HepG2 (cell line): ENCODE results near the gene RAE1. TPM values are rescaled to one million over a fixed set of nuclear protein-coding genes. Genes with fewer than 3 reads are reported as not detected.
A peak's percentile ranks its signal among the peaks of the same experiment; 100 is the strongest.

Experiments
- BCLAF1 ChIP-seq: fragments of 450-650 bp; IDR thresholded peaks from 2 replicates; pipeline ENCODE4 v1.6.1; 2017; ENCODE audit warnings: mild to moderate bottlenecking
- BRD4 ChIP-seq: sonication (generic); formaldehyde crosslinking; IDR thresholded peaks from 2 replicates; pipeline ENCODE4 v1.4.0; 2020; ENCODE audit warnings: missing genetic modification reagents
- CAMTA2 ChIP-seq: sonication (generic); formaldehyde crosslinking; IDR thresholded peaks from 2 replicates; pipeline ENCODE4 v1.4.0; 2020; ENCODE audit warnings: mild to moderate bottlenecking, missing genetic modification reagents, borderline replicate concordance
- E2F1 ChIP-seq: sonication (generic); formaldehyde crosslinking; IDR thresholded peaks from 2 replicates; pipeline ENCODE4 v1.5.0; 2020; ENCODE audit warnings: missing genetic modification reagents
- ETS1 ChIP-seq: sonication (generic); formaldehyde crosslinking; IDR thresholded peaks from 2 replicates; pipeline ENCODE4 v1.4.0; 2020; ENCODE audit warnings: missing genetic modification reagents
- FLYWCH1 ChIP-seq: sonication (generic); formaldehyde crosslinking; IDR thresholded peaks from 2 replicates; pipeline ENCODE4 v1.8.1; 2023; ENCODE audit warnings: mild to moderate bottlenecking, missing genetic modification reagents
- KLF12 ChIP-seq: sonication (generic); formaldehyde crosslinking; IDR thresholded peaks from 2 replicates; pipeline ENCODE4 v1.4.0; 2020; ENCODE audit warnings: missing genetic modification reagents, borderline replicate concordance
- KMT2A ChIP-seq: sonication (generic); formaldehyde crosslinking; IDR thresholded peaks from 2 replicates; pipeline ENCODE4 v1.4.0; 2020; ENCODE audit warnings: missing genetic modification reagents
- MYC ChIP-seq: sonication (generic); formaldehyde crosslinking; IDR thresholded peaks from 2 replicates; pipeline ENCODE4 v1.9.0; 2021; ENCODE audit warnings: missing genetic modification reagents, borderline replicate concordance
- PLRG1 ChIP-seq: fragments of 450-650 bp; conservative IDR thresholded peaks from 2 replicates; pipeline ENCODE4 v1.6.1; 2016
- RBAK ChIP-seq: sonication (generic); formaldehyde crosslinking; IDR thresholded peaks from 2 replicates; pipeline ENCODE4 v1.5.1; 2020; ENCODE audit warnings: mild to moderate bottlenecking, missing genetic modification reagents
- RBM22 ChIP-seq: fragments of 200-400 bp; formaldehyde crosslinking; optimal IDR thresholded peaks from 2 replicates; pipeline ENCODE3; 2017; ENCODE audit warnings: mild to moderate bottlenecking, low read length, moderate library complexity
- SRSF1 ChIP-seq: fragments of 200-400 bp; formaldehyde crosslinking; optimal IDR thresholded peaks from 2 replicates; pipeline ENCODE3; 2017; ENCODE audit warnings: mild to moderate bottlenecking, low read depth, low read length, moderate library complexity
- THYN1 ChIP-seq: sonication (generic); formaldehyde crosslinking; IDR thresholded peaks from 2 replicates; pipeline ENCODE4 v1.8.1; 2023; ENCODE audit warnings: low read depth, mild to moderate bottlenecking, moderate library complexity, missing genetic modification reagents, borderline replicate concordance
- ZBTB3 ChIP-seq: sonication (generic); formaldehyde crosslinking; IDR thresholded peaks from 2 replicates; pipeline ENCODE4 v1.4.0; 2020; ENCODE audit warnings: low read depth, mild to moderate bottlenecking, moderate library complexity, missing genetic modification reagents, borderline replicate concordance
- ZBTB42 ChIP-seq: sonication (generic); formaldehyde crosslinking; IDR thresholded peaks from 2 replicates; pipeline ENCODE4 v1.5.0; 2020; ENCODE audit warnings: mild to moderate bottlenecking, missing genetic modification reagents
- ZNF335 ChIP-seq: sonication (generic); formaldehyde crosslinking; IDR thresholded peaks from 2 replicates; pipeline ENCODE4 v1.4.0; 2020; ENCODE audit warnings: missing genetic modification reagents
- ZNF609 ChIP-seq: sonication (generic); formaldehyde crosslinking; IDR thresholded peaks from 2 replicates; pipeline ENCODE4 v1.4.0; 2020; ENCODE audit warnings: mild to moderate bottlenecking, missing genetic modification reagents, borderline replicate concordance
- ZNF7 ChIP-seq: IDR thresholded peaks from 2 replicates; pipeline ENCODE4 v1.6.1; 2016; ENCODE audit warnings: missing biosample characterization, missing genetic modification reagents
- ZSCAN22 ChIP-seq: sonication (generic); formaldehyde crosslinking; IDR thresholded peaks from 2 replicates; pipeline ENCODE4 v1.4.0; 2020; ENCODE audit warnings: mild to moderate bottlenecking, missing genetic modification reagents
- polyA plus RNA-seq, 8 experiments: library from polyadenylated mRNA; depleted of rRNA in 3 of 8; stranded (reverse) in 7 of 8; unstranded in 1 of 8; fragments of >200 nt; fragmentation: Illumina TruSeq in 4 of 8; extraction: Trizol in 4 of 8; gene quantifications; 2 replicates each; pipeline versions ENCODE4 v1.2.1 to v1.2.3, GENCODE V29; 2011 to 2016; ENCODE audit warnings: low read depth in 4 of 8, missing spikeins in 1 of 8, mixed read lengths in 1 of 8; ENCODE audit not compliant: insufficient read depth in 1 of 8
- total RNA-seq, 5 experiments: library from RNA; depleted of rRNA; stranded (reverse); fragments of >200 nt; fragmentation: Illumina TruSeq; extraction: Trizol; gene quantifications; 2 replicates each; pipeline ENCODE4 v1.2.3, GENCODE V29; 2016; ENCODE audit warnings: low read depth in 1 of 5

Gene RAE1
- total and polyA plus RNA-seq, 2 of the 13 experiments (the other 11 are each of a cell fraction or from before 2014, with no cell fraction given), result 36.1 to 72.9 TPM

- peak; percentile 61; the same call in 1 of the 2 replicates for TF ChIP-seq ZNF609
- peak; percentile 82; the same call in 1 of the 2 replicates for TF ChIP-seq MYC (CRISPR knock-in tag)
- TF ChIP-seq ZSCAN22, result peak; percentile 77; the same call in 1 of the 2 replicates
- TF ChIP-seq RBAK, result no peak
- TF ChIP-seq PLRG1, result no peak
- TF ChIP-seq ZNF7 (CRISPR knock-in tag), result no peak
- TF ChIP-seq KLF12 (CRISPR knock-in tag), result no peak
- TF ChIP-seq ETS1 (CRISPR knock-in tag), result no peak
- no peak; the same call in 1 of the 2 replicates for TF ChIP-seq FLYWCH1 (CRISPR knock-in tag)
- peak; percentile 73 for TF ChIP-seq SRSF1
- TF ChIP-seq ZBTB42, result peak; percentile 94; the same call in 1 of the 2 replicates
- peak; percentile 94 for TF ChIP-seq BRD4 (CRISPR knock-in tag)
- peak; percentile 91; the same call in 1 of the 2 replicates for TF ChIP-seq KMT2A
- 0 out of 2 replicates have a peak, but pooled peaks have one; percentile 78 for TF ChIP-seq CAMTA2 (CRISPR knock-in tag)
- TF ChIP-seq RBM22, result no peak
- no peak for TF ChIP-seq THYN1 (CRISPR knock-in tag)
- TF ChIP-seq ZNF335 (CRISPR knock-in tag), result no peak
- TF ChIP-seq E2F1 (CRISPR knock-in tag), result no peak
- TF ChIP-seq BCLAF1, result no peak
- TF ChIP-seq ZBTB3 (CRISPR knock-in tag), result peak; percentile 69; the same call in 1 of the 2 replicates
These were observed at the start of gene RAE1 (continued) for GRCh38 chr20:57351042-57351783.
